Skeletal muscle tissue (tissue), 4 donors: Measurements from ENCODE around the gene SSRP1. TPM values are rescaled to one million over a fixed set of nuclear protein-coding genes. Genes with fewer than 3 reads are reported as not detected.

Experiments used
- H3K27ac ChIP-seq: one replicate; pipeline ENCODE4 v1.7.0; 2013; ENCODE audit warnings: mild to moderate bottlenecking, low read depth, low read length, inconsistent platforms
- H3K27me3 ChIP-seq, 3 donors: one replicate each; pipeline ENCODE4 v1.7.0; 2013; ENCODE audit warnings: low read length in 3 of 3; ENCODE audit not compliant: control insufficient read depth in 3 of 3, insufficient read depth in 3 of 3
- H3K36me3 ChIP-seq, 3 donors: one replicate each; pipeline ENCODE4 v1.7.0; 2013; ENCODE audit warnings: low read length in 3 of 3; ENCODE audit not compliant: control insufficient read depth in 3 of 3, insufficient read depth in 3 of 3
- H3K4me1 ChIP-seq, 3 donors: one replicate each; pipeline ENCODE4 v1.7.0; 2013; ENCODE audit warnings: low read length in 3 of 3, mild to moderate bottlenecking in 3 of 3; ENCODE audit not compliant: control insufficient read depth in 3 of 3, insufficient read depth in 3 of 3
- H3K4me3 ChIP-seq, 3 donors: one replicate each; pipeline ENCODE4 v1.7.0; 2013; ENCODE audit warnings: low read length in 3 of 3
- H3K9ac ChIP-seq, 3 donors: one replicate each; pipeline ENCODE4 v1.7.0; 2013; ENCODE audit warnings: low read length in 3 of 3, mild to moderate bottlenecking in 3 of 3, moderate library complexity in 2 of 3, low read depth in 1 of 3
- H3K9me3 ChIP-seq, 3 donors: one replicate each; pipeline ENCODE4 v1.7.0; 2013; ENCODE audit warnings: low read length in 3 of 3; ENCODE audit not compliant: control insufficient read depth in 3 of 3
- total RNA-seq: library from RNA; depleted of rRNA; stranded (reverse); fragments of >200 nt; gene quantifications from one replicate; pipeline ENCODE4 v1.2.3, GENCODE V29; 2014
- donor health status: Osteomylitis.

SSRP1 gene
- total RNA-seq, 1 donor from 2014 or later, result 38.6 TPM

DNA sequence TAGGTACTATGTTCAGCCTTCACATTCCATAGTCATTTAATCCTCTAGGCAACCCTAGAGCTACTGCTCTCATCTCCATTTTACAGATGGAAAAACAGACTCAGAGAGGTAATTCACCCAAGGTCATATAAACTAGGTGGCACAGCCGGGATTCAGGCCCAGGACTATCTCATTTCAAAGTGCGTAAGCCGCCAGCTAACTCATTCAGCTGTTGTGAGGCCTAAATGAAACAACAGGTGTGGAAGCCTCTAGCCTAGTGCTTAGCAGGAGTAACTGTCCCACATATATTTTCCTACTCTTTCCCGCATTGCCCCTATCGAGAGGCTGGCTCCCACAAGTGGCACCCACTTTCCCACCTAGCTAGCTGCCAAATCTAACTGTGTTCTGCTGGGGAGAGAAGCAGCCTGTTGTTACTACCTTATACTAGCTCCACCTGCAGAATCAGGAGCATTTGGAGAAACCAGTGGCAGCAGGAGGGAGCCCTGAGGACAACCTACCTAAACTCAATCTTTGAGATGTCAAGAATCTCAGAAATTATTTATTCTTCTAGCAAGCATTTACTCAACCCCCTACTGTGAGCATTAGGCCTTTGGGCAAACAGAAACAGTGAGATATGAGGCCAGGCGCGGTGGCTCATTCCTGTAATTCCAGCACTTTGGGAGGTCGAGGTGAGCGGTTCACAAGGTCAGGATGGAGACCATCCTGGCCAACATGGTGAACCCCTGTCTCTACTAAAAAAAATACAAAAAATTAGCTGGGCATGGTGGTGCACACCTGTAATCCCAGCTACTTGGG is 24.4 kb upstream of the SSRP1 start:
- peak overlapping the region; percentile 80 for H3K27ac ChIP-seq
- no peaks in the 10 kb centered on the region for H3K27me3 ChIP-seq
- H3K4me3 ChIP-seq, result no peak overlapping the region
- peaks cover 19 to 34% (median 26%) of the 10 kb centered on the region in 3 donors for H3K4me1 ChIP-seq
- H3K9ac ChIP-seq, result peak overlapping the region in 2 of 3 donors; percentile 45 to 70
- H3K9me3 ChIP-seq, result no peaks in the 10 kb centered on the region
- H3K36me3 ChIP-seq, result no peaks in the 10 kb centered on the region

DNA sequence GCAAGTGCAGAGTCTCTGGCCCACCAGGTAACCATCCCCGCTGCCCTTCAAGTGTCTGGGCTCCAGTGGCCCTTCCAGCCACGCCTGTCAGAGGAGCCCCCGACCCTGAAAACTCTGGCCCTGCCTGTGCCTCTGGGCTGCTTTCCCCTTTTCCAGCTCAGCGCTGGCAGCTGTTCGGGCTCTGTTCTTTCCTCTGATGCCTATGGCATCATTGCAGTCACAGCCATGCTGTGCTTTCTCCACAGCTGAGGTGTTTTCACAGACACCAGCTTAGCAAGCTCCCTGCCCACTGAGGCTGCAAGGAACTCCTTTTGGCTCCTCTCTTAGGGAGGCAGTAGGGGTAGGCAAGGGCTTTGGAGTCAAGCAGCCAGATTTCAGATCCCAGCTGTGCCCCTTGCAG is 23.7 kb upstream of the SSRP1 start:
- peak overlapping the region; percentile 80 for H3K27ac ChIP-seq
- H3K36me3 ChIP-seq, result no peaks in the 10 kb centered on the region
- H3K27me3 ChIP-seq, result no peaks in the 10 kb centered on the region
- peaks cover 26 to 40% (median 32%) of the 10 kb centered on the region in 3 donors for H3K4me1 ChIP-seq
- H3K9me3 ChIP-seq, result no peaks in the 10 kb centered on the region
- H3K9ac ChIP-seq, result peak overlapping the region in 2 of 3 donors; percentile 28 to 33
- H3K4me3 ChIP-seq, result no peak overlapping the region

DNA sequence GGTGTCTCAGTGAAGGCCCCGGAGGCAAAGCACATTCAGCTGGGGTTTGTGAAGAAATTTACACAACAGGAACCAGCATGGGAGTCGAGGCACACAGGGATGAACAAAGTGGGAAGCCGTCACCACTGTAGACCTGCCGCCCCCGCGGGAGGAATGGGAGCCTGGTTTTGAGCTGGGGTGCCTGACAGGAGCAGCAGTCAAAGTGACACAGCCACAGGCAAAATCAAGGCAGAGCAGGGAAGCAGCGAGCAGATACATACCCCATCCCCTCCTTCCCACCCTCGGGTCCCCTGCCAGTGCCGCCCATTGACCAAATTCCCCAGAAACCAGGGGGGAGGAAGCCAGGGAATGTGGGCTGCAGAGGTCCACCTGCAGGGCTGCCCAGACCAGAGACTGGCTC is 23.3 kb upstream of the SSRP1 start:
- no peaks in the 10 kb centered on the region for H3K27me3 ChIP-seq
- H3K4me3 ChIP-seq, result no peak overlapping the region
- peaks cover 26 to 40% (median 32%) of the 10 kb centered on the region in 3 donors for H3K4me1 ChIP-seq
- H3K36me3 ChIP-seq, result no peaks in the 10 kb centered on the region
- H3K27ac ChIP-seq, result peak overlapping the region; percentile 80
- H3K9ac ChIP-seq, result peak overlapping the region in 2 of 3 donors; percentile 28 to 33
- H3K9me3 ChIP-seq, result no peaks in the 10 kb centered on the region

DNA sequence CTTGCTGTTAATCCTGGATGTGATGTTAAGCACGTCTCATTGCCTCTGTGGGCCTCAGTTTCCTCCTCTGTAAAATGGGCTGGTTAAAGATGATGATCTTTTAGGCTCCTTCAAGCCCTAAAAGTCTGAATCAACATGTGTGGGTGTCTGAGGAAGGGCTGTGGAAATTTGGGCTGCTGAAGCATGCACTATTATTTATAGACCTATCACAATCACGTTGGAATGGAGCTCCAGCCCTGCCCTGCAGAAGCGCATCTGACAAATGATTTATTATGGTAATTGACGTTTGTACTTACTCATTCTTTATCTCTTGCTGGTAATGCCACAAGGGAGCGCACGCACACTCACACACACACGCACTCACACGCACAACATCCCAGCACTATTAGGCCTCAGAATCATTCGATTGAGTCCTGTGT is 22.9 kb upstream of the SSRP1 start:
- H3K27me3 ChIP-seq, result no peaks in the 10 kb centered on the region
- peak overlapping the region in 2 of 3 donors; percentile 28 to 33 for H3K9ac ChIP-seq
- H3K4me1 ChIP-seq, result peaks cover 26 to 40% (median 32%) of the 10 kb centered on the region in 3 donors
- no peaks in the 10 kb centered on the region for H3K36me3 ChIP-seq
- H3K27ac ChIP-seq, result peak overlapping the region; percentile 80
- H3K9me3 ChIP-seq, result no peaks in the 10 kb centered on the region
- H3K4me3 ChIP-seq, result no peak overlapping the region

DNA sequence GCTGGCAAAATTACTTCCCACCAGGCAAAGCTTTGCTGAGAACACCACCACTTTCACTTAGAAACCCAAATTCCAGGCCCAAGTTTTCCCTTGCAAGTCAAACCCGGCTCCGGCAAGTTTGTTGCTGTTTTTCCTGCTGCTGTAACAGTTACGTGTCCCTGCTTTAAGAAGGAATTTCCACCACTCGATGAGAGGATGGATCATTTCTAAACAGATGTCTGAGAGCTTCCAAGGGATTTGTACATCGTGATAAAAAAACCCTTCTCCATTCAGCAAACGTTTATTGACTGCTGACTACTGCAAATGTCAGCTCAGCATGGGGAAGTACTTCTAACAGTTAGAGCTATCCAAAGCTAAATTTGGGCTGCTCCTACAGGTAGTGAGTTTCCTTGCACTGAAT is 22.2 kb upstream of the SSRP1 start:
- Histone ChIP-seq H3K9ac (peak overlapping the region in 1 of 3 donors; percentile 25), H3K27ac (peak overlapping the region; percentile 80), H3K4me3 (no peak overlapping the region), H3K9me3 (no peaks in the 10 kb centered on the region), H3K4me1 (peaks cover 26 to 40% (median 32%) of the 10 kb centered on the region in 3 donors), H3K36me3 (no peaks in the 10 kb centered on the region), H3K27me3 (no peaks in the 10 kb centered on the region)

DNA sequence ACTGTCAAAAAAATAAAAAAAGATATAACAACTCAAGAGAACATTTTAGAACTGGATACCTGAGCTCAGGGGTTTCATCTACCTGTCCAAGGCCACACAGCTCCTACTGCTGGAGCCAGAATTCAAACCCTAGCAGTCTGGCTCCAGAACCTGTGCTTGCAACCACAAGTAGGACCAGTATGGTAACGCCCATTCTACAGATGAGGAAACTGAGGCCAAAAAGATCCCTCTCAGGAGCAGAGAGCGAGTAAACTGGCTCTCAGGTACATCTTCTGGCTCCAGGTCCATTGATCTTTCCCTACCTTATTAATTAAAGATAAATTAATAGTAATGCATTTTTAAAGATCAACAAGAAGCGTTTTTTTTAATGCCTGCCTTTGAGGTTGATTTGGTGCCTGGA is 21.6 kb upstream of the SSRP1 start:
- peak overlapping the region; percentile 80 for H3K27ac ChIP-seq
- no peak overlapping the region for H3K4me3 ChIP-seq
- H3K36me3 ChIP-seq, result no peaks in the 10 kb centered on the region
- no peaks in the 10 kb centered on the region for H3K27me3 ChIP-seq
- H3K9ac ChIP-seq, result no peak overlapping the region
- no peaks in the 10 kb centered on the region for H3K9me3 ChIP-seq
- H3K4me1 ChIP-seq, result peaks cover 26 to 40% (median 32%) of the 10 kb centered on the region in 3 donors

DNA sequence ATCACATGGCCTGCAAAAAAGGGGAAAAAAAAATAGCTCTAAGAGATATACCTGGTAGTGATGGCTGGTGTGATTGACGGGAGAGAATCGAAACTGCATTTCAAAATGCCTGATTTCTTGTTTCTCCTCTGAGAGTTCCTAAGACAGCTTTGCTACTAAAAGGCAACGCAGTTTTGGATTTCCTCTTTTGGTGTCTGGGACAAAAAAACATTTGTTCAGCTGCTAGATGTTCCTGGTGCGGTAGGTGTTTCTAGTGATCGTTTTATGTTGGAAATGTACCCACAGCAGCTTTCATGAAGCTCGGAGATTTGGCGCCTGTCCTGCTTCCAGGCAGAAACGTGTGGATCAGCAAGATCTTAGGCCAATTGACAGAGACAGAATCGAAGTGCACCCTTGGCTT is 20.6 kb upstream of the SSRP1 start:
- Histone ChIP-seq H3K9ac (no peak overlapping the region), H3K27me3 (no peaks in the 10 kb centered on the region), H3K4me3 (no peak overlapping the region), H3K27ac (no peak overlapping the region), H3K9me3 (no peaks in the 10 kb centered on the region), H3K4me1 (peaks cover 26 to 40% (median 32%) of the 10 kb centered on the region in 3 donors), H3K36me3 (no peaks in the 10 kb centered on the region)

DNA sequence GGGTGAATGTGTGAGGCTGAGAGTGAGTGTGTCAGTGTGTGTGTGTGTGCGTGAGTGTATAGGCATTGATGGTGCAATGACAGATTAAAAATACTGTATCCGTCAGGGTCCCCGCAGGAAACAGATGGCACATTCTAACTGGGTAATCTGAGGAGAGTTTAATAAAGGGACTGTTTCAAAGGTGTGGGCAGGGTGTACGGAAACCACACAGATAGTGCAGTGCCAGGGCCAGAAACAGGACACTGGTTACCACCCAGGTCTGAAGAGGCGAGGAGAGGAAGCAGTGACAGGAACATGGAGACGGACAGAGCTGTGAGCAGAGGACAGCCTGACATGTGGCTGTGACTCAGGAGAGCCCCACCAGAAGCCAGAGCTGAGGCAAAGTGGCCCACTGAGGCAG is 19.0 kb upstream of the SSRP1 start:
- H3K9me3 ChIP-seq, result no peaks in the 10 kb centered on the region
- peaks cover 26 to 35% (median 28%) of the 10 kb centered on the region in 3 donors for H3K4me1 ChIP-seq
- H3K36me3 ChIP-seq, result no peaks in the 10 kb centered on the region
- H3K4me3 ChIP-seq, result no peak overlapping the region
- peak overlapping the region; percentile 26 for H3K27ac ChIP-seq
- no peak overlapping the region for H3K9ac ChIP-seq
- no peaks in the 10 kb centered on the region for H3K27me3 ChIP-seq

DNA sequence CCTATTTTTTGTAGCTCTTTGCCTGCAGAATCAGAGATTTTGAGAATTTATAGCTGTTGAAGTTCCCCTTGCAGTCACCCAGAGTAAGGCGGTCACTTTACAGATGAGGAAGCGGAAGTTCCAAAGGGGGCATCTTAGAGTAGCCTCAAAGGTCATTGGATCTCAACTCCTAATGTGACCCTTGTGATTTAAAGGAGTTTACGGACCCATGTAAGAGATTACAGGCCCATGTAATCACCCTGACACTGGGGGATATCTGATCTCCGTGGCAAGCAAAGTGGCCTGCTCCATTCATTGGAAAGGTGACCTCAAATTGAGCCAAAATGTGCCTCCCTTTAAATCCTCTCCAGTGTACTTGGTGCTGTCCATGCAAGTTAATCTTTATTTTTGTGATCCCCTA is 18.2 kb upstream of the SSRP1 start:
- Histone ChIP-seq H3K36me3 (no peaks in the 10 kb centered on the region), H3K27ac (no peak overlapping the region), H3K9me3 (no peaks in the 10 kb centered on the region), H3K9ac (no peak overlapping the region), H3K4me3 (no peak overlapping the region), H3K27me3 (no peaks in the 10 kb centered on the region), H3K4me1 (peaks cover 22 to 31% (median 24%) of the 10 kb centered on the region in 3 donors)

DNA sequence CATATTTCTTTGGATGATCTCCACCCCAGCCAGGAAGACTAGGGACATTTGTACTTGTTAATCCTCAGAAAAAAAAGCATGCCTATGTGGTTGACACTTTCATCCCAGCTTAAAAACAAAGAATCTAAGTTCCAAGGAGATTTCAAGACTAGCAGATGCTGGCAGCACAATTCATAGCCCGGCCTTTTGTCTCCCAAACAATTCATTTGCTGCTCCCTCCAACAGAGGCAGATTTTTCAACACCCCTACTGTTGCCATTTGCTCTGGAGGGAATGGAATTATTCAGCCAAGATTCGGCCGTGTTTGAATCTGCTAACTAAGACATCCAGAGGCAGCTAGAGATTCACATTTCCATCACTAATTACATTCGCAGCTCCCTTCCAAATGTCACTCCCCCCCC is 17.8 kb upstream of the SSRP1 start:
- Histone ChIP-seq H3K9me3 (no peaks in the 10 kb centered on the region), H3K9ac (no peak overlapping the region), H3K27ac (no peak overlapping the region), H3K27me3 (no peaks in the 10 kb centered on the region), H3K36me3 (no peaks in the 10 kb centered on the region), H3K4me1 (peaks cover 18 to 27% (median 23%) of the 10 kb centered on the region in 3 donors), H3K4me3 (no peak overlapping the region)
